AG09309 (cell line): ENCODE results near the gene DNAJC13.
"Not testable (repeated sequence)": the region's sequence is repeated elsewhere in the genome, so short reads cannot be mapped to it uniquely, and the experiment has no call there.

Experiments used
- DNase-seq: peaks from one replicate; pipeline ENCODE4 v3.0.0-alpha.2; 2010; ENCODE audit warnings: low read depth
- H3K4me3 ChIP-seq: 2 replicates; pipeline ENCODE4 v1.5.1; 2011; ENCODE audit warnings: mild to moderate bottlenecking, low read depth, low read length, moderate library complexity; ENCODE audit not compliant: control insufficient read depth
- CTCF ChIP-seq: IDR thresholded peaks from 2 replicates; pipeline ENCODE4 v1.5.1; 2011; ENCODE audit warnings: mild to moderate bottlenecking, low read depth, low read length, inconsistent platforms; ENCODE audit not compliant: insufficient read depth, control insufficient read depth; ENCODE audit errors: missing control alignments

The DNAJC13 gene

GRCh38 chr3:132395126-132395525, 22.2 kb upstream of the DNAJC13 start:
- no peak overlapping the region for H3K4me3 ChIP-seq
- TF ChIP-seq CTCF = no peak
- no peak for DNase-seq

- H3K4me3 ChIP-seq = no peak overlapping the region
- DNase-seq = no peak
- TF ChIP-seq CTCF = no peak
Measured at GRCh38 chr3:132396255-132396654, 21.0 kb upstream of the DNAJC13 start.

GRCh38 chr3:132396776-132397175, 20.5 kb upstream of the DNAJC13 start:
- H3K4me3 ChIP-seq, DNase-seq: not testable (repeated sequence)

GRCh38 chr3:132399054-132399929, 18.0 kb upstream of the DNAJC13 start:
- TF ChIP-seq CTCF = peak; percentile 79
- no peak overlapping the region for H3K4me3 ChIP-seq
- DNase-seq = no peak

GRCh38 chr3:132401255-132401654, 16.0 kb upstream of the DNAJC13 start:
- no peak for TF ChIP-seq CTCF
- H3K4me3 ChIP-seq = no peak overlapping the region
- no peak for DNase-seq

- TF ChIP-seq CTCF = no peak
- H3K4me3 ChIP-seq = no peak overlapping the region
- DNase-seq = no peak
Measured at GRCh38 chr3:132404276-132404675, 13.0 kb upstream of the DNAJC13 start.

GRCh38 chr3:132405188-132405587, 12.1 kb upstream of the DNAJC13 start:
- H3K4me3 ChIP-seq = no peak overlapping the region
- DNase-seq = no peak
- no peak for TF ChIP-seq CTCF
